Measurements from ENCODE around the gene DIPK1B. TPM values are rescaled to one million over a fixed set of nuclear protein-coding genes. Genes with fewer than 3 reads are reported as not detected.

The DIPK1B gene
- total and polyA plus RNA-seq, 9 donors = 14.1 to 25.3 (median 20.3) TPM

DNA sequence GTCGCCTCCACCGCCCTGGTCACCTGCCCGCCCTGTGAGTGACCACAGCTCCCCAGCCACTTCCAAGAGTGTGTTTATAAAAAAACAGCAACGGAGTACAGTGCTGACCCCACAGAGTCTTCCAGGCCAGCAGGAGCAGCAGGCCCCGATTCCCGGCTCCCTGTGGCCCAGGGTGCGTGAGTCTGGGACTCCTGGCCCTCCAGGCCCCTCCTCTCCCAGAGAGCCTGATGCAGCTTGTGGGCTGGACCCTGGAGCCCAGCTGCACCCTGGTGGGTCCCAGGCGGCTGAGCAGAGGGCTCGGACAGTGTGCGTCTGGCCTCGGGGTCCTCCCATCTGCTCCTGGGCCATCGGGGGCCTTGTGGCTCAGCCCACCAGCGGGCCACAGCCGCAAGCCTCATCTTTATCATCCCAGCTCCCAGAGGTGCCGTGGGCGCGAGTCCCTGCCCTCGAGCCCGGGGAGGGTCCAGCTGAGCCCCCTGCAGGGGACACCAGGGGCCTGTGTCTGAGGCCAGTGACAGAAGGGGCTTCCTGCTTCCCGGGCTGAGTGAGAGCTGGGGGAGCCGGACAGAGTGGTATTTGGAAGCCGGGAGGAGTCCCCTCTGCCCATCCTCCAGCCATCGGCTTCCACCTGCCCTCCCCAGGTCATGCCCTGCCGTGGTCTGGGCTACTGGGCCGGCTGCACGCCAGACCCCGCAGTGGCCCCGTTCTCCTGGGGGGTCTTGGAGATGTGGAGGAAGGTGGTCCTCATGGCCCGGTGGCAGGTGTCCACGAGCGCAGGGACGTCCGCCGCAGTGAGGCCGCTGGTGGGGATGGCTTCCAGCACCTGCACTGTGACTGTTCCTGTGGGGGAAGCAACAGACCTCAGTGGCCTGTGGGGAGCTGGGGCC, 39.0 kb upstream of the DIPK1B start:
- H3K4me3 ChIP-seq (ENCODE audit: low read length) = no peak overlapping the region
- H3K27ac ChIP-seq (ENCODE audit: low read length) = no peak overlapping the region
- peaks cover 20% of the 10 kb centered on the region for H3K4me1 ChIP-seq (ENCODE audit: control insufficient read depth, insufficient read depth, low read length)
- H3K36me3 ChIP-seq (ENCODE audit: control insufficient read depth, insufficient read depth, low read length) = peaks cover 34% of the 10 kb centered on the region
- WGBS (ENCODE audit: insufficient coverage) = 74% methylated on average over 22 of the region's 35 CpGs
- no peaks in the 10 kb centered on the region for H3K9me3 ChIP-seq (replicated peaks; ENCODE audit: control insufficient read depth, low read depth, low read length)
- no peaks in the 10 kb centered on the region for H3K27me3 ChIP-seq (ENCODE audit: control insufficient read depth, insufficient read depth, low read length)
- no peak for DNase-seq

DNA sequence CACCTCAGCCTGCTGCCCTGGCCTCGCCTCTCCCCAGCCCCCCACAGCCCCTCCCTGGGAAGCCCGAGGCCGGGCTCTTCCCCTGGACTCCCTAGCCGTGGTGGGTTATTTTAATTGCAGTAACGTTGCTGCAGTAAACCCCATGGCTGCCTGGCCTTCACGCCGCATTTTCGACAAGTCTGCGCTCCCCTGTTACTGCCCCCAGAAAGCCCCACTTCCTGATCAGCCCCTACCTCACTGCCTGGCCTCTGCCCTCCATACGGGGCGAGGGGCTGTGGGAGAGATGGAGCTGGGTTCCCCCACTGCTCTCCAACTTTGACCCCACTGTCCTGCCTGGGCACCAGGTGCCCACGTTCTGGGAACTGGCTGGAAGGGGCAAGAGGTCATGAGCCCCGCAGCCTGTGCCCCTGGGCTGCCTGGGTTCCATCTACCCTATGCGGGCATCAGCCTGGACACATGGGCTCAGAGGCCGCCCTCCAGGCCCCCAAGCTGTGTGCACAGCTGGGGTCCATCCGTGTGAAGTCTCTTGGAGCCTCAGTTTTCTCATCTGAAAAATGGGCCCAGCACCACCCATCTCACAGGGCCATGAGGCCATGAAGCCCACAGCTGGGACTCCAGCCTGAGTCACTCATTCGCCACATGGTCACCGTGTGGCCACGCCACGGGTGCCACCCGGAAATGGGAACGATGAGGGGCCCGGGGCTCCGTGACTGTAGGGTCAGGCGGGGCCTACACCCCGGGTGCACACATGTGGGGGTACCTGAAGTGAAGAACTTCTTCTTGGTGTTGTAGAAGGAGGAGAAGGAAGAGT, 38.2 kb upstream of the DIPK1B start:
- no peak for DNase-seq
- WGBS (ENCODE audit: insufficient coverage) = 65% methylated on average over 19 of the region's 26 CpGs
- Histone ChIP-seq H3K4me3 (ENCODE audit: low read length) (no peak overlapping the region), H3K36me3 (ENCODE audit: control insufficient read depth, insufficient read depth, low read length) (peaks cover 29% of the 10 kb centered on the region), H3K4me1 (ENCODE audit: control insufficient read depth, insufficient read depth, low read length) (peaks cover 13% of the 10 kb centered on the region), H3K9me3 (replicated peaks; ENCODE audit: control insufficient read depth, low read depth, low read length) (no peaks in the 10 kb centered on the region), H3K27ac (ENCODE audit: low read length) (no peak overlapping the region), H3K27me3 (ENCODE audit: control insufficient read depth, insufficient read depth, low read length) (no peaks in the 10 kb centered on the region)

GRCh38 chr9:136674786-136675349, 37.5 kb upstream of the DIPK1B start:
- 64% methylated on average over 8 of the region's 11 CpGs for WGBS (ENCODE audit: insufficient coverage)
- DNase-seq = no peak
- peaks cover 22% of the 10 kb centered on the region for H3K36me3 ChIP-seq (ENCODE audit: control insufficient read depth, insufficient read depth, low read length)

GRCh38 chr9:136675477-136676296, 36.7 kb upstream of the DIPK1B start:
- Histone ChIP-seq H3K4me3 (ENCODE audit: low read length) (no peak overlapping the region), H3K27ac (ENCODE audit: low read length) (no peak overlapping the region), H3K36me3 (ENCODE audit: control insufficient read depth, insufficient read depth, low read length) (peaks cover 14% of the 10 kb centered on the region), H3K27me3 (ENCODE audit: control insufficient read depth, insufficient read depth, low read length) (no peaks in the 10 kb centered on the region), H3K4me1 (ENCODE audit: control insufficient read depth, insufficient read depth, low read length) (peaks cover 13% of the 10 kb centered on the region), H3K9me3 (replicated peaks; ENCODE audit: control insufficient read depth, low read depth, low read length) (no peaks in the 10 kb centered on the region)
- 74% methylated on average over 8 of the region's 16 CpGs for WGBS (ENCODE audit: insufficient coverage)
- no peak for DNase-seq

More at GRCh38 chr9:136674786-136675349, 37.5 kb upstream of the DIPK1B start:
- no peak overlapping the region for H3K27ac ChIP-seq (ENCODE audit: low read length)
- H3K4me3 ChIP-seq (ENCODE audit: low read length) = no peak overlapping the region
- peaks cover 13% of the 10 kb centered on the region for H3K4me1 ChIP-seq (ENCODE audit: control insufficient read depth, insufficient read depth, low read length)
- no peaks in the 10 kb centered on the region for H3K9me3 ChIP-seq (replicated peaks; ENCODE audit: control insufficient read depth, low read depth, low read length)
- no peaks in the 10 kb centered on the region for H3K27me3 ChIP-seq (ENCODE audit: control insufficient read depth, insufficient read depth, low read length)

DNA sequence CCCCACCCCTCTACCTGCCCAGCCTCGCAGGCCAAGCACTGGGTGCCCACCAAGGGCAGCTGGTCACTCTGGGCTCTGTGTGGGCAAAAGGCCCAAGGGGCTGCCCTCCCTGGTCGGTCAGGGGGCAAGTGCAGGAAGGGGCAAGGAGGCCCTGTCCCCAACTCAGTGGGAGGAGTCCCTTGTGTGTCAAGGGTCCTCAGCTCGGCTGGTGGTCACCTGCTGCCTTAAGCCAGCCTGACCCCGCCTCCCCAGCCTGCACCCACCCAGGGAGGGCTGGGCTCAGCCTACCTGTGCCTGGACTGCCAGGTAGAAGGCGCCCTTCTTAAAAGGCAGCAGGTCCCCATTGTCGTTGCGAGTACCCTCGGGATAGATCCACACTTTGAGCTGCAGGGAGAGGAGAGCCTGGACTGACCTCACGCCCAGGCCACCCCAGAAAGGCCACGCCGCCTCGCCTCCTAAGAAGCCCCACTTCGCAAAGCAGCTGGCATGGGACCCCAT, 36.0 kb upstream of the DIPK1B start:
- no peaks in the 10 kb centered on the region for H3K9me3 ChIP-seq (replicated peaks; ENCODE audit: control insufficient read depth, low read depth, low read length)
- H3K36me3 ChIP-seq (ENCODE audit: control insufficient read depth, insufficient read depth, low read length) = peaks cover 13% of the 10 kb centered on the region
- no peak for DNase-seq
- H3K4me3 ChIP-seq (ENCODE audit: low read length) = no peak overlapping the region
- no peaks in the 10 kb centered on the region for H3K27me3 ChIP-seq (ENCODE audit: control insufficient read depth, insufficient read depth, low read length)
- WGBS (ENCODE audit: insufficient coverage) = 90% methylated on average over 8 of the region's 13 CpGs
- peaks cover 12% of the 10 kb centered on the region for H3K4me1 ChIP-seq (ENCODE audit: control insufficient read depth, insufficient read depth, low read length)
- H3K27ac ChIP-seq (ENCODE audit: low read length) = no peak overlapping the region

DNA sequence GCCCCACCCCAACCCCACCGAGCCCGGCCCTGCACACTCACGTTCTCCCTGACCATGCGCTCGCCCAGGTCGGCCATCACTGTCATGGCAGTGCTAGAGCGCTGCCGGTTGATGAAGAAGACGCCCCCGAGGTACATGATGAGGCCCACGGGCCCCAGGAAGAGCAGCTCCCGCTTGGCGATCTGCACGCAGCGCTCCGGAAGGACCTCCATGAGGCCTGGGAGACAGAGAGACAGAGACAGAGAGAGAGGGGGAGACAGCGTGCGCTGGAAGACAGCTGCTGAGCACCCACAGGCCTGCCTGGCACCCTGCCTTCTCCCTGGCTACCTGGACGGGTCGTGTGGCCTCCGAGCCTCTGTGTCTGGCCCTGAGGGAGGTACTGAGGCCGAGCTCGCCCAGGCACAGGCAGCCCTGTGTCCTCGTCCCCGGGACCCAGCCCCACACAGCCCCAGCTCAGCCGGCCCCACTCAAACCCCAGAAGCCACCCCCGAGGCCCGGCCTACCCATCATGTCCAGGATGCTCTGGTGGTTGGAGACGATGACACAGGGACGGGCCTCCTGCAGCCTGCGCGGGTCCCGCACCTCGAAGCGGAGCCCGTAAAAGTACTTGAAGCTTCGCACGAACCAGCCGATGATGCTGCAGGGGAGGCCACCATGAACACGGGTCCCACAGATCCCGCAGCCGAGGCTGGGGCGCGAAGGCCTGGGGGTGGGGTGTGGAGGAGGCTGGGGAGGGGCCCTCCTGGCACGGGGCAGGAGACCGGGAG, 35.3 kb upstream of the DIPK1B start:
- no peak for DNase-seq
- H3K9me3 ChIP-seq (replicated peaks; ENCODE audit: control insufficient read depth, low read depth, low read length) = no peaks in the 10 kb centered on the region
- H3K4me3 ChIP-seq (ENCODE audit: low read length) = no peak overlapping the region
- 83% methylated on average over 43 of the region's 46 CpGs for WGBS (ENCODE audit: insufficient coverage)
- H3K36me3 ChIP-seq (ENCODE audit: control insufficient read depth, insufficient read depth, low read length) = peaks cover 13% of the 10 kb centered on the region
- H3K4me1 ChIP-seq (ENCODE audit: control insufficient read depth, insufficient read depth, low read length) = peaks cover 5% of the 10 kb centered on the region
- H3K27me3 ChIP-seq (ENCODE audit: control insufficient read depth, insufficient read depth, low read length) = no peaks in the 10 kb centered on the region
- no peak overlapping the region for H3K27ac ChIP-seq (ENCODE audit: low read length)

GRCh38 chr9:136678034-136678433, 34.3 kb upstream of the DIPK1B start:
- H3K27ac ChIP-seq (ENCODE audit: low read length) = no peak overlapping the region
- no peak for DNase-seq
- no peaks in the 10 kb centered on the region for H3K9me3 ChIP-seq (replicated peaks; ENCODE audit: control insufficient read depth, low read depth, low read length)
- no peaks in the 10 kb centered on the region for H3K4me1 ChIP-seq (ENCODE audit: control insufficient read depth, insufficient read depth, low read length)
- WGBS (ENCODE audit: insufficient coverage) = 91% methylated on average over 11 of the region's 15 CpGs
- peaks cover 10% of the 10 kb centered on the region for H3K36me3 ChIP-seq (ENCODE audit: control insufficient read depth, insufficient read depth, low read length)
- H3K4me3 ChIP-seq (ENCODE audit: low read length) = no peak overlapping the region
- H3K27me3 ChIP-seq (ENCODE audit: control insufficient read depth, insufficient read depth, low read length) = no peaks in the 10 kb centered on the region

DNA sequence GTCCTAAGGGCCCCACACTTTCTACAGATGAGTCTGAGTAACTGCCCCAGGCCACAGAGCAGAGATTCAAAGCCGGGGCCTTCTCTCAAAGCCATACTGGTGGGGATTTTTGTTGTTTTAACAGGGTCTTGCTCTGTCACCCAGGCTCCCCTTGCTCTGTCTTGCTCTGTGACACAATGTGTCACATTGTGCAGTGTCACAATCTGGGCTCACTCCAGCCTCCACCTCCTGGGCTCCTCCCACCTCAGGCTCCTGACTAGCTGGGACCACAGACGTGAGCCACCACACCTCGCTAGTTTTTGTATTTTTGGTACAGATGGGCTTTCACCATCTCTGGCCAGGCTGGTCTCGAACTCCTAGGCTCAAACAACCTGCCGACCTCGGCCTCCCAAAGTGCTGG, 33.7 kb upstream of the DIPK1B start:
- no peaks in the 10 kb centered on the region for H3K4me1 ChIP-seq (ENCODE audit: control insufficient read depth, insufficient read depth, low read length)
- H3K9me3 ChIP-seq (replicated peaks; ENCODE audit: control insufficient read depth, low read depth, low read length) = no peaks in the 10 kb centered on the region
- WGBS (ENCODE audit: insufficient coverage) = 85% methylated on average over 4 of the region's 6 CpGs
- no peaks in the 10 kb centered on the region for H3K27me3 ChIP-seq (ENCODE audit: control insufficient read depth, insufficient read depth, low read length)
- peaks cover 12% of the 10 kb centered on the region for H3K36me3 ChIP-seq (ENCODE audit: control insufficient read depth, insufficient read depth, low read length)
- no peak overlapping the region for H3K27ac ChIP-seq (ENCODE audit: low read length)
- DNase-seq = no peak
- H3K4me3 ChIP-seq (ENCODE audit: low read length) = no peak overlapping the region

DNA sequence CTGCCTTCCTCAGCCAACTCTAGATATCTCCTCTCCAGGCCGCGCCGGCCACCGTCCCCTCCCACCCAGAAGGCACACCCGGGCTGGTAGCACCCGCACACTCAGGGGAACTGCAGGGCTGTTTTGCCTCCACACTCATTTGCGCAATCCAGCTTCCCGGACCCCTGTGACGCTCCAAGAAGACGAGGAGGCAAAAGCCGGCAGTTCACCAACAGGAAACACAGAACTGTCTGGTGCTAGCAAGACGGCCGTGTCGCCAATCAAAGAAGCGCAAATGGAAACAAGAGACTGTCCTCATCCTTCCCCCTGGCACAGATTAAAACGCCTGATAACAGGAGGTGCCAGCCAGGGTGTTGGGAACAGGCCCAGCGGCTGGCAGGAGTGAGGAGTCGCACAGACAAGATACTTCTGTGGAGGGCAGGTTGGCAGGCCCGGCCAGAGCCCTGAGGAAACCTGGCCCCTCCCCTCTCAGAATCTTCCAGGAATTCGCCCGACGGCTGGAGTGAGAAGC, 32.9 kb upstream of the DIPK1B start:
- Histone ChIP-seq H3K36me3 (ENCODE audit: control insufficient read depth, insufficient read depth, low read length) (peaks cover 13% of the 10 kb centered on the region), H3K27ac (ENCODE audit: low read length) (peak overlapping the region; percentile 15), H3K4me1 (ENCODE audit: control insufficient read depth, insufficient read depth, low read length) (no peaks in the 10 kb centered on the region), H3K4me3 (ENCODE audit: low read length) (no peak overlapping the region), H3K9me3 (replicated peaks; ENCODE audit: control insufficient read depth, low read depth, low read length) (no peaks in the 10 kb centered on the region), H3K27me3 (ENCODE audit: control insufficient read depth, insufficient read depth, low read length) (no peaks in the 10 kb centered on the region)
- DNase-seq = peak; percentile 66
- 67% methylated on average over 17 of the region's 22 CpGs for WGBS (ENCODE audit: insufficient coverage)
